CD4-positive, alpha-beta memory T cell (primary cell): ENCODE measurements around the gene B4GALT7. TPM values are rescaled to one million over a fixed set of nuclear protein-coding genes. Genes with fewer than 3 reads are reported as not detected.
A peak's percentile ranks its signal among the peaks of the same experiment; 100 is the strongest.

Experiments
- CTCF ChIA-PET: fragments of 350-600 bp; sonication (Branson Sonifier 250); formaldehyde crosslinking; loops from one replicate; lab custom pipeline; 2021; ENCODE audit warnings: inconsistent platforms; ENCODE audit not compliant: partially characterized antibody; lab: Charles Lee
- POLR2A ChIA-PET: fragments of 350-600 bp; sonication (Branson Sonifier 250); formaldehyde crosslinking; loops from one replicate; lab custom pipeline; 2021; ENCODE audit not compliant: partially characterized antibody; lab: Charles Lee
- DNase-seq, 5 donors: peaks; one replicate each; pipeline versions ENCODE4 v3.0.0 to v3.0.0-alpha.2; 2020 to 2022; ENCODE audit warnings: mixed read lengths in 1 of 5
- H3K27ac ChIP-seq: one replicate; pipeline ENCODE4 v1.7.0; 2013; ENCODE audit warnings: low read depth, low read length
- H3K27me3 ChIP-seq: 2 replicates; pipeline ENCODE4 v1.7.0; 2013; ENCODE audit warnings: mild to moderate bottlenecking, low read length, moderate library complexity; ENCODE audit not compliant: insufficient read depth
- H3K36me3 ChIP-seq: 2 replicates; pipeline ENCODE4 v1.7.0; 2013; ENCODE audit warnings: mild to moderate bottlenecking, low read length, moderate library complexity; ENCODE audit not compliant: insufficient read depth
- H3K4me1 ChIP-seq: 2 replicates; pipeline ENCODE4 v1.7.0; 2013; ENCODE audit warnings: mild to moderate bottlenecking, low read length, moderate library complexity; ENCODE audit not compliant: insufficient read depth
- H3K4me3 ChIP-seq, 2 donors: one replicate each; pipeline ENCODE4 v1.7.0; 2013; ENCODE audit warnings: low read length in 2 of 2, mild to moderate bottlenecking in 1 of 2
- H3K9me3 ChIP-seq, 2 donors: one replicate each; pipeline ENCODE4 v1.7.0; 2013; ENCODE audit warnings: low read length in 2 of 2, control low read depth in 1 of 2; ENCODE audit not compliant: control insufficient read depth in 1 of 2
- H3K27ac Mint-ChIP-seq, 7 donors: one replicate each; pipeline ENCODE4 v1.8.0; 2020 to 2021; ENCODE audit warnings: mixed read lengths in 7 of 7, mild to moderate bottlenecking in 6 of 7, inconsistent platforms in 3 of 7, moderate library complexity in 3 of 7
- H3K27me3 Mint-ChIP-seq, 2 donors: one replicate each; pipeline ENCODE4 v1.8.0; 2020 to 2021; ENCODE audit warnings: mixed read lengths in 2 of 2
- H3K36me3 Mint-ChIP-seq, 2 donors: one replicate each; pipeline ENCODE4 v1.8.0; 2020 to 2021; ENCODE audit warnings: mixed read lengths in 2 of 2, inconsistent platforms in 1 of 2, mild to moderate bottlenecking in 1 of 2
- H3K4me1 Mint-ChIP-seq, 4 donors: one replicate each; pipeline ENCODE4 v1.8.0; 2020 to 2021; ENCODE audit warnings: mixed read lengths in 4 of 4, mild to moderate bottlenecking in 1 of 4
- H3K4me3 Mint-ChIP-seq, 8 donors: one replicate each; pipeline ENCODE4 v1.8.0; 2020 to 2021; ENCODE audit warnings: mixed read lengths in 8 of 8, mild to moderate bottlenecking in 7 of 8, moderate library complexity in 6 of 8, inconsistent platforms in 3 of 8
- H3K9me3 Mint-ChIP-seq, 8 donors: one replicate each; pipeline ENCODE4 v1.8.0; 2020 to 2021; ENCODE audit warnings: mixed read lengths in 8 of 8, mild to moderate bottlenecking in 5 of 8, inconsistent platforms in 3 of 8, moderate library complexity in 1 of 8
- intact Hi-C: fragments of 100-400 bp; cut with micrococcal nuclease; formaldehyde crosslinking; loops from one replicate; pipeline ENCODE4 v1.15.1; 2023
- polyA plus RNA-seq, 2 donors: library from polyadenylated mRNA; unstranded; fragments of 300-500 nt; fragmentation: Illumina TruSeq; gene quantifications; one replicate each; pipeline ENCODE4 v1.2.3, GENCODE V29; 2021
- total RNA-seq, 2 experiments: library from RNA; stranded (reverse); gene quantifications; one replicate each; pipeline ENCODE4 v1.2.3, GENCODE V29; 2021

Gene B4GALT7
- total and polyA plus RNA-seq, 4 experiments from 2014 or later = 23.3 to 47.9 (median 34.5) TPM

- POLR2A ChIA-PET = no interaction called here
- no peaks in the 10 kb centered on the region for H3K36me3 Mint-ChIP-seq
- no peak for DNase-seq
- peaks cover 0 to 3% of the 10 kb centered on the region in 2 donors for H3K27me3 Mint-ChIP-seq
- CTCF ChIA-PET = no interaction called here
- no peaks in the 10 kb centered on the region for H3K9me3 ChIP-seq
- peaks cover 0 to 8% (median 0%) of the 10 kb centered on the region in 8 donors for H3K9me3 Mint-ChIP-seq
- no peaks in the 10 kb centered on the region for H3K4me1 ChIP-seq
- H3K4me1 Mint-ChIP-seq = no peaks in the 10 kb centered on the region
- H3K27ac Mint-ChIP-seq = no peak overlapping the region
- H3K4me3 ChIP-seq = no peak overlapping the region
- H3K4me3 Mint-ChIP-seq = no peak overlapping the region
- no peaks in the 10 kb centered on the region for H3K27me3 ChIP-seq
- intact Hi-C loops = no loop called here
- H3K36me3 ChIP-seq = no peaks in the 10 kb centered on the region
- no peak overlapping the region for H3K27ac ChIP-seq
Measured at GRCh38 chr5:177575488-177575887, 24.4 kb upstream of the B4GALT7 start.

GRCh38 chr5:177576169-177576568 is 23.8 kb upstream of the B4GALT7 start:
- ChIA-PET CTCF (no interaction called here), POLR2A (no interaction called here)
- Histone ChIP-seq H3K9me3 (no peaks in the 10 kb centered on the region), H3K36me3 (no peaks in the 10 kb centered on the region), H3K27ac (no peak overlapping the region), H3K4me1 (no peaks in the 10 kb centered on the region), H3K27me3 (no peaks in the 10 kb centered on the region), H3K4me3 (no peak overlapping the region)
- Mint-ChIP-seq H3K9me3 (peaks cover 0 to 8% (median 0%) of the 10 kb centered on the region in 8 donors), H3K4me1 (no peaks in the 10 kb centered on the region), H3K4me3 (no peak overlapping the region), H3K27ac (no peak overlapping the region), H3K36me3 (no peaks in the 10 kb centered on the region), H3K27me3 (peaks cover 0 to 3% of the 10 kb centered on the region in 2 donors)
- DNase-seq = no peak
- intact Hi-C loops = no loop called here

- intact Hi-C loops = no loop called here
Measured at GRCh38 chr5:177578316-177578715, 21.6 kb upstream of the B4GALT7 start.

GRCh38 chr5:177588413-177588909 is 11.5 kb upstream of the B4GALT7 start:
- ChIA-PET CTCF (interaction anchor here (0.8 kb wide), 1 partner anchor 19 kb away, joined by 3 read pairs; no protein-coding TSS in a partner anchor), POLR2A (no interaction called here)
- H3K9me3 Mint-ChIP-seq = peaks cover 0 to 2% (median 0%) of the 10 kb centered on the region in 8 donors

More at GRCh38 chr5:177578316-177578715, 21.6 kb upstream of the B4GALT7 start:
- Histone ChIP-seq H3K9me3 (no peaks in the 10 kb centered on the region), H3K27me3 (no peaks in the 10 kb centered on the region), H3K36me3 (no peaks in the 10 kb centered on the region), H3K27ac (no peak overlapping the region), H3K4me3 (no peak overlapping the region), H3K4me1 (no peaks in the 10 kb centered on the region)
- Mint-ChIP-seq H3K27me3 (peaks cover 2 to 3% of the 10 kb centered on the region in 2 donors), H3K4me3 (no peak overlapping the region), H3K9me3 (no peaks in the 10 kb centered on the region), H3K27ac (no peak overlapping the region), H3K4me1 (no peaks in the 10 kb centered on the region), H3K36me3 (no peaks in the 10 kb centered on the region)
- ChIA-PET POLR2A (no interaction called here), CTCF (interaction anchor here (1.1 kb wide), 1 partner anchor 29 kb away, joined by 3 read pairs; no protein-coding TSS in a partner anchor)
- no peak for DNase-seq

GRCh38 chr5:177590406-177590805 is 9.5 kb upstream of the B4GALT7 start:
- H3K27ac Mint-ChIP-seq = no peak overlapping the region
- ChIA-PET POLR2A (no interaction called here), CTCF (no interaction called here)
- Histone ChIP-seq H3K4me1 (peaks cover 26% of the 10 kb centered on the region), H3K4me3 (no peak overlapping the region), H3K27me3 (no peaks in the 10 kb centered on the region), H3K27ac (no peak overlapping the region), H3K9me3 (no peaks in the 10 kb centered on the region), H3K36me3 (peaks cover 22% of the 10 kb centered on the region)
- peaks cover 15 to 21% of the 10 kb centered on the region in 2 donors for H3K27me3 Mint-ChIP-seq
- H3K9me3 Mint-ChIP-seq = peaks cover 0 to 2% (median 0%) of the 10 kb centered on the region in 8 donors
- peaks cover 19 to 22% of the 10 kb centered on the region in 2 donors for H3K36me3 Mint-ChIP-seq
- H3K4me1 Mint-ChIP-seq = peaks cover 13 to 30% (median 21%) of the 10 kb centered on the region in 4 donors
- H3K4me3 Mint-ChIP-seq = peak overlapping the region in 2 of 8 donors; percentile 24 to 29
- no peak for DNase-seq
- intact Hi-C loops = loop anchor here (5.0 kb wide), 1 partner anchor 562 kb away; the partner anchor contains the start of gene NHP2

More at GRCh38 chr5:177588413-177588909, 11.5 kb upstream of the B4GALT7 start:
- H3K4me3 Mint-ChIP-seq = no peak overlapping the region
- H3K36me3 ChIP-seq = peaks cover 2% of the 10 kb centered on the region
- intact Hi-C loops = no loop called here
- H3K27ac ChIP-seq = no peak overlapping the region
- no peak overlapping the region for H3K27ac Mint-ChIP-seq
- no peak for DNase-seq
- H3K4me1 ChIP-seq = peaks cover 16% of the 10 kb centered on the region
- H3K27me3 Mint-ChIP-seq = peaks cover 23 to 26% of the 10 kb centered on the region in 2 donors
- H3K36me3 Mint-ChIP-seq = peaks cover 3 to 6% of the 10 kb centered on the region in 2 donors
- no peaks in the 10 kb centered on the region for H3K27me3 ChIP-seq
- H3K9me3 ChIP-seq = no peaks in the 10 kb centered on the region
- H3K4me3 ChIP-seq = no peak overlapping the region
- peaks cover 11 to 23% (median 15%) of the 10 kb centered on the region in 4 donors for H3K4me1 Mint-ChIP-seq

- H3K36me3 Mint-ChIP-seq = peaks cover 29 to 32% of the 10 kb centered on the region in 2 donors
- CTCF ChIA-PET = interaction anchor here (0.8 to 1.7 kb wide), 4 partner anchors 10 to 282 kb away, joined by 3 to 4 read pairs (median 4); no protein-coding TSS in a partner anchor
- H3K4me1 Mint-ChIP-seq = peaks cover 15 to 37% (median 26%) of the 10 kb centered on the region in 4 donors
- Histone ChIP-seq H3K4me3 (peak overlapping the region in 1 of 2 donors; percentile 98), H3K36me3 (peaks cover 27% of the 10 kb centered on the region), H3K4me1 (peaks cover 26% of the 10 kb centered on the region), H3K27me3 (no peaks in the 10 kb centered on the region), H3K27ac (peak overlapping the region; percentile 74), H3K9me3 (no peaks in the 10 kb centered on the region)
- H3K4me3 Mint-ChIP-seq = peak overlapping the region; percentile 96 to 100 (median 99)
- H3K9me3 Mint-ChIP-seq = peaks cover 0 to 2% (median 0%) of the 10 kb centered on the region in 8 donors
- peak overlapping the region; percentile 50 to 99 (median 94) for H3K27ac Mint-ChIP-seq
- POLR2A ChIA-PET = interaction anchor here (0.8 to 1.9 kb wide), 6 partner anchors 9 to 562 kb away, joined by 3 to 10 read pairs (median 4); partner anchors contain the start of genes B4GALT7, DOK3, FAM193B and NHP2
- no peak for DNase-seq
- intact Hi-C loops = loop anchor here (1.0 to 5.0 kb wide), 5 partner anchors 9 to 561 kb away; partner anchors contain the start of genes B4GALT7, DDX41, FAM193B and LMAN2
- peaks cover 13 to 14% of the 10 kb centered on the region in 2 donors for H3K27me3 Mint-ChIP-seq
Measured at GRCh38 chr5:177591690-177592009, 8.3 kb upstream of the B4GALT7 start.
